HG03354 (cell line): ENCODE results near the gene NCK2.

Source experiments
- ATAC-seq: cut with Tn5 transposase; IDR thresholded peaks from one replicate; pipeline ENCODE4 v1.9.1; 2021; ENCODE audit warnings: mild to moderate bottlenecking; ENCODE audit not compliant: unreplicated experiment, poor library complexity, severe bottlenecking

Gene NCK2

GRCh38 chr2:105877945-105878344 is 133.2 kb downstream of the NCK2 start:
- ATAC-seq: peak; percentile 51

- no peak for ATAC-seq
These were observed 134.5 kb downstream of the NCK2 start for GRCh38 chr2:105879106-105879802.

- ATAC-seq: no peak
These were observed 135.1 kb downstream of the NCK2 start for GRCh38 chr2:105879803-105880300.

- no peak for ATAC-seq
These were observed 135.9 kb downstream of the NCK2 start for GRCh38 chr2:105880637-105881036.

GRCh38 chr2:105881286-105882136 is 136.8 kb downstream of the NCK2 start:
- no peak for ATAC-seq

GRCh38 chr2:105882341-105882740 is 137.6 kb downstream of the NCK2 start:
- ATAC-seq: no peak

- no peak for ATAC-seq
These were observed 138.3 kb downstream of the NCK2 start for GRCh38 chr2:105882920-105883435.

GRCh38 chr2:105883911-105884694 is 139.4 kb downstream of the NCK2 start:
- ATAC-seq: no peak

- no peak for ATAC-seq
These were observed 140.7 kb downstream of the NCK2 start for GRCh38 chr2:105885456-105885855.

- no peak for ATAC-seq
These were observed 141.3 kb downstream of the NCK2 start for GRCh38 chr2:105886029-105886454.

- ATAC-seq: no peak
These were observed 142.0 kb downstream of the NCK2 start for GRCh38 chr2:105886687-105887086.

GRCh38 chr2:105887256-105887655 is 142.5 kb downstream of the NCK2 start:
- ATAC-seq: no peak

GRCh38 chr2:105888625-105889024 is 143.9 kb downstream of the NCK2 start:
- no peak for ATAC-seq

GRCh38 chr2:105889046-105889445 is 144.3 kb downstream of the NCK2 start:
- no peak for ATAC-seq

GRCh38 chr2:105890111-105890510 is 145.4 kb downstream of the NCK2 start:
- no peak for ATAC-seq

- ATAC-seq: no peak
These were observed 146.1 kb downstream of the NCK2 start for GRCh38 chr2:105890856-105891255.

GRCh38 chr2:105893011-105893995 is 148.6 kb downstream of the NCK2 start:
- ATAC-seq: no peak

GRCh38 chr2:105894327-105894944 is 149.7 kb downstream of the NCK2 start:
- ATAC-seq: no peak
